ENCODE data around the gene VIPR1.

DNA sequence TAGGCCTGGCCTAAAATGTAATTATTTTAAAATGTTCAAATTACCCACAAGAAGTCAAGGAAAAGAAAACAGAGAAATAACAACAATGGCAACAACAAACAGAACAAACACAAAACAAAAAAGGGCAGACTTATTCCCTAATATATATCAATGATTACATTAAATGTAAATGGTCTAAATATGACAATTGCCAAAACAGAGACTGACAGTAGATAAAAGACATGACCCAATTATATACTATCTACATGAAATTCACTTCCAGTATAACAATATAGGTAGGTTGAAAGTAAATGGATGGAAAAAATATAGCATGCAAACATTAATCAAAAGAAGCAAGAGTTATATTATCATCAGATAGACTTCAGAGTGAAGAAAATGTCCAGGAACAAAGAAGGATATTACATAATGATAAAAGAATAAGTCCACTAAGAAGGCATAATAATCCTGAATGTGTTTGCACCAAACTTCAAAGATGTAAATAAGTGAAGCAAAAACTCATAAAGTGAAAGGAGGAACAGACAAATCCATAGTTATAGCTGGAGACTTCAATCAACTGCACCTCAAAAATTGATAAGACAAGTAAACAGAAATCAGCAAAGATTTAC, 72.8 kb downstream of the VIPR1 start:
- TF ChIP-seq, protein P1, sequence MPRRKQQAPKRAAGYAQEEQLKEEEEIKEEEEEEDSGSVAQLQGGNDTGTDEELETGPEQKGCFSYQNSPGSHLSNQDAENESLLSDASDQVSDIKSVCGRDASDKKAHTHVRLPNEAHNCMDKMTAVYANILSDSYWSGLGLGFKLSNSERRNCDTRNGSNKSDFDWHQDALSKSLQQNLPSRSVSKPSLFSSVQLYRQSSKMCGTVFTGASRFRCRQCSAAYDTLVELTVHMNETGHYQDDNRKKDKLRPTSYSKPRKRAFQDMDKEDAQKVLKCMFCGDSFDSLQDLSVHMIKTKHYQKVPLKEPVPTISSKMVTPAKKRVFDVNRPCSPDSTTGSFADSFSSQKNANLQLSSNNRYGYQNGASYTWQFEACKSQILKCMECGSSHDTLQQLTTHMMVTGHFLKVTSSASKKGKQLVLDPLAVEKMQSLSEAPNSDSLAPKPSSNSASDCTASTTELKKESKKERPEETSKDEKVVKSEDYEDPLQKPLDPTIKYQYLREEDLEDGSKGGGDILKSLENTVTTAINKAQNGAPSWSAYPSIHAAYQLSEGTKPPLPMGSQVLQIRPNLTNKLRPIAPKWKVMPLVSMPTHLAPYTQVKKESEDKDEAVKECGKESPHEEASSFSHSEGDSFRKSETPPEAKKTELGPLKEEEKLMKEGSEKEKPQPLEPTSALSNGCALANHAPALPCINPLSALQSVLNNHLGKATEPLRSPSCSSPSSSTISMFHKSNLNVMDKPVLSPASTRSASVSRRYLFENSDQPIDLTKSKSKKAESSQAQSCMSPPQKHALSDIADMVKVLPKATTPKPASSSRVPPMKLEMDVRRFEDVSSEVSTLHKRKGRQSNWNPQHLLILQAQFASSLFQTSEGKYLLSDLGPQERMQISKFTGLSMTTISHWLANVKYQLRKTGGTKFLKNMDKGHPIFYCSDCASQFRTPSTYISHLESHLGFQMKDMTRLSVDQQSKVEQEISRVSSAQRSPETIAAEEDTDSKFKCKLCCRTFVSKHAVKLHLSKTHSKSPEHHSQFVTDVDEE (CRISPR knock-in tag; IDR thresholded peaks at IDR 0.05), result no peak
- TF ChIP-seq RARB (CRISPR knock-in tag; IDR thresholded peaks at IDR 0.05), result no peak

Data from SK-N-SH treated with all-trans-retinoic acid at 6 μM for 48 hours (cell line).